Stimulated activated effector memory CD8-positive, alpha-beta T cell treated with anti-CD3 and anti-CD28 coated beads, Interleukin-12 subunit alpha, Interleukin-12 subunit beta, amount 100 ng/mL, for 72 hours (primary cell): ENCODE results near the gene C20orf144.
"Not testable (repeated sequence)": the region's sequence is repeated elsewhere in the genome, so short reads cannot be mapped to it uniquely, and the experiment has no call there.

Experiments
- ATAC-seq: fragments of 150-1000 bp; cut with Tn5 transposase; 2 replicates; pipeline ENCODE4 v1.10.0; 2021
- DNase-seq, 2 donors: peaks; one replicate each; pipeline ENCODE4 v3.0.0; 2021 to 2022; ENCODE audit warnings: low spot score in 2 of 2
- H3K27ac Mint-ChIP-seq: one replicate; pipeline ENCODE4 v1.8.0; 2022; ENCODE audit warnings: mild to moderate bottlenecking, mixed read lengths
- H3K36me3 Mint-ChIP-seq: one replicate; pipeline ENCODE4 v1.8.0; 2022; ENCODE audit warnings: mild to moderate bottlenecking, mixed read lengths
- H3K4me1 Mint-ChIP-seq: one replicate; pipeline ENCODE4 v1.8.0; 2022; ENCODE audit warnings: mixed read lengths
- H3K4me3 Mint-ChIP-seq: one replicate; pipeline ENCODE4 v1.8.0; 2022; ENCODE audit warnings: mild to moderate bottlenecking, mixed read lengths
- H3K9me3 Mint-ChIP-seq: one replicate; pipeline ENCODE4 v1.8.0; 2022; ENCODE audit warnings: mixed read lengths

C20orf144 gene

DNA sequence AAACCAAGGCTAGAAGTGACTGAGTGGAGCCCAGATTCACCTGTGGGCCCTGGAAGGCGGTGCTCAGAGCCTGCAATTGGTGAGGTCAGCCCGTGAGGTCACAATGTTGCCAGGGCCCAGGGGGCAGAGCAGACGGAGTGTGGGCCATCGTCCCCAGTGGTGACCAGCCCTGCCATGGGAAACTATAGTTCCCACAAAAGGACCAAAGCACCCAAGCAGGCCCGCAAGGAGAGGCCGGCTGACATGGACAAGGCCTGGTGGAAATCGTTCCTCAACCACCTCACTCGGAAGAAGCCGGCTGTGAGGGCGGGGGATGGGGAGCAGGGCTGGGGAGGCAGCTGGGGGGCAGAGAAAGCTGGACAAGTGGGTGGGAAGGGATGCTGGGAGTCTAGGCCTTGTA is at the start of gene C20orf144:
Gene C20orf144, plus strand, starts transcription at position 156 of the 400 bp plus-strand sequence. Its CDS starts 19 bp downstream, at position 175.
- H3K4me3 Mint-ChIP-seq, result peak within 1 kb of the TSS; percentile 96
- H3K36me3 Mint-ChIP-seq, result peaks cover 6% of the 10 kb centered on the region
- no peaks in the 10 kb centered on the region for H3K9me3 Mint-ChIP-seq
- ATAC-seq (no peak), DNase-seq (no peak)
- H3K27ac Mint-ChIP-seq, result peak within 1 kb of the TSS; percentile 97
- peaks cover 34% of the 10 kb centered on the region for H3K4me1 Mint-ChIP-seq

DNA sequence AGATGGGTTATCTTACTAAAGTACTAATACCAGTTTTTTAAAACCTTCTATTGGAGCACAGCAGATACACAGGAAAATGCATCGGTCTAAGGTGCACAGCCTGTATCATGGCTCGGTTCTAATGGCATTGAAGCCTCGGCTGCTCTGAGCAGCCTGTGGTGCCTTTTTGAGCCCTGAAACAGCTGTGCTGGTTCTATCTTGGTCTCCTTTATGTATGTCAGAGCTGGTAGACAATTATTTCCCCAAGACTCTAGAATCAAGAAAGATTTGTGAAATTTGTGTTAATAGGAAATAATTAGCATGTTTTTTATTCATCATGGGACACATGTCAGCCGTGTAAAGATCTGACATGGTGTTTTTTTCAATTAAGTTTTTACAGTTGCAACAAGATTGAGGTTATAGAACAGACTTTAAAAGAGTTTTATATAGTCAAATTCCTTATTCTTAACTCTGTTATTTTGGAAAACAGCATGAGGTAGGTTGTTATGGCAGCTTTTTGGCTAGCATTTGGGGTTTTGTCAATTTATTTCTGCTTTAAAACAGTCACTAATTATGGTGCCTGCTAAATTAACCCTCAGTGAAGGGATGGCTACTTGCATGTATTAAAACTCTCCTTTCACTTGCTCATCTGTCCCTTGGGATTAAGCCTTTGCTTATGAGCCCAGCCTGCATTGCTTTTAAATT is 40.3 kb upstream of the C20orf144 start:
- Mint-ChIP-seq H3K27ac (no peak overlapping the region), H3K36me3 (peaks cover 63% of the 10 kb centered on the region)

DNA sequence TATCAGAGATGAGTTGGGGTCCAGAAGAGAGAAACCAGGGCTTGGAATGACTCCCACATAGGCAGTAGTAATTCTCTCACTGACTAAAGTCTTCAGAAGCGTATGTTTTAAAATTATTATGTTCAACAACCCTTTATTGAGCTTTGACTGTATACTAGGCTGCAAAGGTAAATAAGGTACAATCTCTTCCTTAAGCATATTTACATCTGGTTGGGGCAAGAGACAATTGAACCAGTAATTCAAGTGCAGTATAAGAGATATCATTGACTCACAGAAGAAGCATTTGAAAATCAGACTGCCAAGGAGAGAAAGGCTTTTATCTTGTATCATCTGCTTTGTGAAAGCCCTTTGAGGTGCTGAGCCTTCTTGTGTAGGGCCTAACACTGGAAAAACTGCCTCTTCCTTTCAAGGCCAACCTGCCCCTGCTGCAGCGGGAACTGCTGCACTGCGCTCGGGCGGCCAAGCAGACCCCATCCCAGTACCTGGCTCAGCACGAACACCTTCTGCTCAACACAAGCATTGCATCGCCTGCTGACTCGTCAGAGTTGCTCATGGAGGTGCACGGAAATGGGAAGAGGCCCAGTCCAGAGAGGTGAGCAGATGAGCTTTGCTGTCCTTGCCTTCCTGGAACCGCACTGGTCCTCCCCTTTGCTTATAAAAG is 39.3 kb upstream of the C20orf144 start:
- Mint-ChIP-seq H3K27ac (no peak overlapping the region), H3K4me1 (peaks cover 41% of the 10 kb centered on the region), H3K36me3 (peaks cover 63% of the 10 kb centered on the region), H3K9me3 (no peaks in the 10 kb centered on the region), H3K4me3 (no peak overlapping the region)
- DNase-seq, result no peak
- no peak for ATAC-seq

More for the DNA sequence above, 40.3 kb upstream of the C20orf144 start:
- DNase-seq, result no peak
- peaks cover 40% of the 10 kb centered on the region for H3K4me1 Mint-ChIP-seq
- no peak overlapping the region for H3K4me3 Mint-ChIP-seq
- H3K9me3 Mint-ChIP-seq, result no peaks in the 10 kb centered on the region
- no peak for ATAC-seq

DNA sequence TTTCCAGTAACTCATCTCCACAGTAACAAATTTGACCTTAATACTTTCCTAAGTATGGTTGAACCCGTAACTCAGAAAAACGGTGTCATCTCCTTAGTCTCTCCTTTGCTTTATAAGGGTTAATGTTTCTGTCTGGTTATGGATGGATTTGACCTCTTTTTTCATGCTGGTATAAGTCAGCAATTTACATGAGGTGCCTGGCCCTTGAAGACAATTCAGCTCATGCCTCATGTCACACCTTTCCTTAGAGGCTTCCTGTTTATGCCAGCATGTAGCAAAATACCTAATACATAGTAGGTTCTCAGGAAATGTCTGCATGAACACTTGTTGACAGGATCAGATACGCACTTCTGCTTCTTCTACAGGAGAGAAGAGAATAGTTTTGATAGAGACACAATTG is 37.7 kb upstream of the C20orf144 start:
- ATAC-seq (peak; percentile 78), DNase-seq (no peak)
- Mint-ChIP-seq H3K9me3 (no peaks in the 10 kb centered on the region), H3K4me3 (peak overlapping the region; percentile 16), H3K4me1 (peaks cover 39% of the 10 kb centered on the region), H3K36me3 (peaks cover 61% of the 10 kb centered on the region), H3K27ac (peak overlapping the region; percentile 60)

DNA sequence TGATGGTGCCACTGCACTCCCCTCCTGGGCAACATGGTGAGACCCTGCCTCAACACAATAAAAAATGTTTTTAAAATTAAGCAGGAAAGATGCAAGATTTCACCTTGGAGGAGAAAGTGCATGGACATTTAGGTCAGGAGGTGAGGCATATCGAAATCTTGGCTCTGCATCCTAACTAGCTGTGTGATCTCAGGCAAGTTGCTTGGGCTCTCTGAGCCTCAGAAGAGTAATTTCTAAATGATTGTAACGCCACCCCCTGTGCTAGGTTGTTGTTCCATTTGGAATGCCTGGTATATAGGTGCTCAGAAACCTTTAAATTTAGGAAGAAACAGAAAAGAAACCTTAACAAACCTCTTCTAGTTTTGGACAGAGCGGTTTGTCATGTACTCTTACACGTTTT is 35.9 kb upstream of the C20orf144 start:
- no peaks in the 10 kb centered on the region for H3K9me3 Mint-ChIP-seq
- no peak for DNase-seq
- H3K4me1 Mint-ChIP-seq, result peaks cover 46% of the 10 kb centered on the region
- no peak overlapping the region for H3K4me3 Mint-ChIP-seq
- H3K27ac Mint-ChIP-seq, result peak overlapping the region; percentile 60
- ATAC-seq, result no peak
- peaks cover 63% of the 10 kb centered on the region for H3K36me3 Mint-ChIP-seq

DNA sequence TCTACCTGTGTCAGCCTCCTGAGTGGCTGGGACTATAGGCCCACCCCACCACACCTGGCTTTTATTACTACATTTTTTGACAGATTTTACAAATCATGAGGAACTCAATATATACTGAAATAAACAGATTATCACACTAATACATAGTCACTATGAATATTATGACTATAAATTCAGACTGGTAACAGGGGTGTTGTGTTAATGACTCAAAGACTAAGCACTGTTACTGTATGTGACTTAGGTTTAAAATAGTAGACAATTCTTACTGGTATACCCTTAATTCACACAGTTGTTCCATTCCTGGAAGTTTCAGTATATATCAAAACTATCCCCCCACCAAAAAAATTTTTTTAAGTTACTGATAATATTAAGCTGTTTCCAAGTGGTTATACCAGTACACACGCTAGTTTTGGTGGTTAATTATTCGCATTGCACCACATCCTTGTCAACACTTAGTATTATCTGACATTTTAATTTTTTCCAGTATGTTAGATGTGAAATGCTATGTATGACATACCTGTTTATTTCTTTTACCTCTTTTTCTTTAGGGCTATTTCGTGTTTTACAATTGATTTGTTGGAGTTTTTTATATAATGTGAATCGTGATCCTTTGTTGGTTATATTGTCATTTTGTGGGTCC is 34.4 kb upstream of the C20orf144 start:
- DNase-seq (no peak), ATAC-seq (peak; percentile 57)
- H3K36me3 Mint-ChIP-seq, result peaks cover 64% of the 10 kb centered on the region
- no peak overlapping the region for H3K4me3 Mint-ChIP-seq
- no peak overlapping the region for H3K27ac Mint-ChIP-seq
- H3K4me1 Mint-ChIP-seq, result peaks cover 45% of the 10 kb centered on the region
- no peaks in the 10 kb centered on the region for H3K9me3 Mint-ChIP-seq

DNA sequence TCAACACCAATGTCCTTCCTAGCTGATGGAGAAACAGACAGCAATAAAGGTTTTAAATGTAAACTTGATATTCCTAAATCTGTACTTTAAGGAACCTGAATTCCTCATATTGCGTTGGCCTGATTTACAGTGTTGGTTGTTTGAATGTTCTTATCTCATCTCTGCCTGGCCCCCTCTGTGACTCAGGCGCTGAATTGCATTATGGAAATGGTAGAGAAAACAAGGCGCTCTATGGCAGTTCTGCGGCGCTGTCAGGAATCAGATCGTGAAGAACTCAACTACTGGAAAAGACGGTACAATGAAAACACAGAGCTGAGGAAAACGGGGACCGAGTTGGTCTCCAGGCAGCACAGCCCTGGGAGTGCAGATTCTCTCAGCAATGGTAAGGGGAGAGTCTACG is 32.6 kb upstream of the C20orf144 start:
- Mint-ChIP-seq H3K4me1 (peaks cover 31% of the 10 kb centered on the region), H3K9me3 (no peaks in the 10 kb centered on the region), H3K36me3 (peaks cover 59% of the 10 kb centered on the region), H3K4me3 (no peak overlapping the region), H3K27ac (peak overlapping the region; percentile 65)
- ATAC-seq (no peak), DNase-seq (no peak)

DNA sequence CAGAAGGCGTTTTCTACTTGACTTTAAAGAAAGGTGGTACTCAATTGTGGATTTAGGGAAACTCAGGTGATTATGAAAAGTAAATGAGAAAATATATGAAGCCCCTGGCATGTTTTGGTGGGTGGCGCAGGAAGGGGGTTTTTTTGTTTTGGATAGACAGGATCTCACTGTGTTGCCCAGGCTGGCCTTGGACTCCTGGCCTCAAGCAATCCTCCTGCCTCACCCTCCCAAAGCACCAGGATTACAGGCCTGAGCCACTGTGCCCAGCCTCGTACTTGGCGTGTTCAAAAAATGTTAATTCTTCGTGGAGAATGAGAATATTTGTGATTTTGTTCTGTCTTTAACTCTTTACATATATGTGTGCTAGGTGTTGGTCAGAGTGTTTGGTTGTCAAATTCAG is 32.1 kb upstream of the C20orf144 start:
- ATAC-seq, result no peak
- H3K4me3 Mint-ChIP-seq, result no peak overlapping the region
- no peak for DNase-seq
- H3K27ac Mint-ChIP-seq, result peak overlapping the region; percentile 65
- no peaks in the 10 kb centered on the region for H3K9me3 Mint-ChIP-seq
- H3K4me1 Mint-ChIP-seq, result peaks cover 27% of the 10 kb centered on the region
- peaks cover 59% of the 10 kb centered on the region for H3K36me3 Mint-ChIP-seq

DNA sequence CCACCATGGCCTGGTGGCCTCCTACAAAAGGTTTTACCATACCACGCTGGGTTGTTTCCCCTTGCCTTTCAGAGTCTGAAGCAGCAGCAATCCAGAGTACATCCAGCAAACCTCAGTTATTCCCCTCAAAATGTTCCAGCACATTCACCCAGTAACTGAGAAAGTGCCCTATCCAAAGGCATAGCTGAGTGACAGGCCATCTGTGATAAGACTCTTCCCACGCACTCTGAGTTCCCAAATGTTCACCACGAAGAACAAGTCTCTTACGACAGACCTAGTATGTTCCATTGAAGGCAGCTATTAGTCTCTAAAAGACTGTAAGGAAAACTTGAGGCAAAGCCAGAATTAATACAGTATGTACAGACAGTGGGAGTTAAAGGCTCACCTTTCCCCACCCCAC is 31.6 kb upstream of the C20orf144 start:
- no peak for ATAC-seq
- H3K4me1 Mint-ChIP-seq, result peaks cover 22% of the 10 kb centered on the region
- H3K4me3 Mint-ChIP-seq, result no peak overlapping the region
- peak overlapping the region; percentile 65 for H3K27ac Mint-ChIP-seq
- DNase-seq, result no peak
- H3K9me3 Mint-ChIP-seq, result no peaks in the 10 kb centered on the region
- H3K36me3 Mint-ChIP-seq, result peaks cover 59% of the 10 kb centered on the region

DNA sequence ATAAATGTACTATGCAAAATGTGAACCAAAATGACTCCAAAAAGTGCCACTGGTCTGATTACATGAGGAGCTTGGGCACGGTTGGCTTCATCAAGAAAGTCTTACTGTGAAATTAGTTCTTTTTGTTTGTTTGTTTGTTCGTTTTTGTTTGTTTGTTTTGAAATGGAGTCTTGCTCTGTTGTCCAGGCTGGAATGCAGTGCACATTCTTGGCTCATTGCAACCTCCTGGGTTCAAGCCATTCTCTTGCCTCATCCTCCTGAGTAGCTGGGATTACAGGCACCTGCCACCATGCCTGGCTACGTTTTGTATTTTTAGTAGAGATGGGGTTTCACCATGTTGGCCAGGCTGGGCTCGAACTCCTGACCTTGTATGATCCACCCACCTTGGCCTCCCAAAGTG is 30.2 kb upstream of the C20orf144 start:
- peaks cover 16% of the 10 kb centered on the region for H3K4me1 Mint-ChIP-seq
- peaks cover 67% of the 10 kb centered on the region for H3K36me3 Mint-ChIP-seq
- H3K27ac Mint-ChIP-seq, result peak overlapping the region; percentile 29
- DNase-seq, ATAC-seq, H3K9me3 Mint-ChIP-seq, H3K4me3 Mint-ChIP-seq: not testable (repeated sequence)

DNA sequence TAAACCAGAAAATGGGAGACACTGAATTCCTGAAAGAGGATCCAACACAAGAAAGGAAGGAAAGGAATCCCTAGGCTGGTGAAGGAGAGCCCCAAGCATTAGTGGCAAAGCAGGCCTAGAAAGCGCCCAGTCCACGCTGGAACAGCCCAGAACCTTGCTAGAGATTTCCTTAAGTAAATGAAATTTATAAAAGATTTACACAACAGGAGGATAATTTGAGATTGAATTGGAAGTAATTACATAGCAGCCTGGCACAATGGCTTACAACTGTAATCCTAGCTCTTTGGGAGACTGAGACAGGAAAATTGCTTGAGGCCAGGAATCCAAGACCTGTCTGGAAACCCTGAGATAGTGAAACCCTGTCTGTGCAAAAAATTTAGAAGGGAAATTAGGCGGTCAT is 26.8 kb upstream of the C20orf144 start:
- H3K4me3 Mint-ChIP-seq, result no peak overlapping the region
- no peaks in the 10 kb centered on the region for H3K9me3 Mint-ChIP-seq
- H3K4me1 Mint-ChIP-seq, result peaks cover 7% of the 10 kb centered on the region
- ATAC-seq (no peak), DNase-seq (no peak)
- H3K27ac Mint-ChIP-seq, result no peak overlapping the region
- H3K36me3 Mint-ChIP-seq, result peaks cover 69% of the 10 kb centered on the region

DNA sequence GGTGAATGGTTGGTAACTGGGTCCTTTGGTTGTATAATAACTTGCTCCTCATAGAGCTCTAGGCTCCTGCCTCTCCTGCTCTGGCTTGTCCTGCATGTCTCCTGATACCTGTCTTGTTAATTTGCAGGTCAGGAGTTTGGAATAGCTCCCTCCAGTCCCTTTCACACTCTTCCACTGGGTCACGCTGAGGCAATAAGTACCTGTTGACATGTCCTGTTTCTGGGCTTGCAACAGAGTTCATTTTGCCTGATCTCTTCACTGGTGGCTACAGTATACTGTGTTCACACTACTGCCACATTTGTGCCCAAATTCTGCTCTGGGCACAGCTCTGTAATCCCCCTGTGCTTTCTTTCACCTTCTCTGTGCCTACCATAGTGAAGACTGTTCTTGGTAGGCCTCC is 25.4 kb upstream of the C20orf144 start:
- no peak overlapping the region for H3K4me3 Mint-ChIP-seq
- no peak for DNase-seq
- peaks cover 5% of the 10 kb centered on the region for H3K4me1 Mint-ChIP-seq
- H3K27ac Mint-ChIP-seq, result no peak overlapping the region
- H3K36me3 Mint-ChIP-seq, result peaks cover 74% of the 10 kb centered on the region
- ATAC-seq, result no peak
- H3K9me3 Mint-ChIP-seq, result no peaks in the 10 kb centered on the region

DNA sequence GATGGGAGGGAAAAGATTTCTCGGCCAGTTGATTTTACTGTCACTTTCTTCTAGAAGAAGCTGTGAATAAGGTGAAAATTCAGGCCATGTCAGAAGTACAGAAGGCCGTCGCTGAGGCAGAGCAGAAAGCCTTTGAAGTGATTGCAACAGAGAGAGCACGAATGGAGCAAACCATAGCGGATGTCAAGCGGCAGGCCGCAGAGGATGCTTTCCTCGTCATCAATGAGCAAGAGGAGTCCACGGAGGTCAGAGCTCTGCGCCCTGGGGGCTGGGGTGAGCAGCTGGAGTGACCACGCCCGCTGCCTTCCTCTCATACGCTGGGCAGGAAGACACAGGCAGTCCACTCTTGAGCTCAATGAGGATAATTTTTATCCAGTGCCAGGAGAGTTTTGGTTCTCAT is 21.8 kb upstream of the C20orf144 start:
- no peak for ATAC-seq
- Mint-ChIP-seq H3K4me1 (no peaks in the 10 kb centered on the region), H3K27ac (no peak overlapping the region), H3K4me3 (no peak overlapping the region), H3K9me3 (no peaks in the 10 kb centered on the region), H3K36me3 (peaks cover 68% of the 10 kb centered on the region)
- no peak for DNase-seq

DNA sequence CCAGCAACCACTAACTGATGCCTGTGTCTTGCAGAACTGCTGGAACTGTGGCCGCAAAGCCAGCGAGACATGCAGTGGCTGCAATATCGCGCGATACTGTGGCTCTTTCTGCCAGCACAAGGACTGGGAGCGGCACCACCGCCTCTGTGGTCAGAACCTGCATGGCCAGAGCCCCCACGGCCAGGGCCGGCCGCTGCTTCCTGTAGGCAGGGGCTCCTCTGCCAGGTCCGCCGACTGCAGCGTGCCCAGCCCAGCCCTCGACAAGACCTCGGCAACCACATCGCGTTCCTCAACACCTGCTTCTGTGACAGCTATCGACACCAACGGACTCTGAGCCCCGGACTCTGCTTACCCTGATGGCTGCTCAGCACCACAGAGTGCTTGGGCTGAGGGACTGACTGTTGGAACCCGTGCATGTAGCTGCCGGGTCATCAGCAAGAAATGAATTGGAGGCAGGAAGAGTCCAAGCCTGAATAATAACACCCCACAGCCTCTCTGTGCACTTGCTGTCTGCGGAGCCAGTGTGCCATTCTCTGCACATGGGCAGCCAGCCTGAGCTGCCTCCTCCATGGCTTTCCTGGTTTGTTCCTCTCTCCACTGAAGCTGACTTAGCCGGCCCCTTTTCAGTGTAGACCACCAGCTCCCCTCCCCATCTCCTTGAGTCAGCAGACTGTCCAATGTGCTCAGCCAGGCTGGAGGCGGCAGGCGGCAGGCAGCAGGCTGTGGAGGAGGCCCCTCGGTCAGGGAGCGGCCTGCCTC is 17.6 kb upstream of the C20orf144 start:
- peaks cover 40% of the 10 kb centered on the region for H3K36me3 Mint-ChIP-seq
- DNase-seq (no peak), ATAC-seq (no peak)
- H3K9me3 Mint-ChIP-seq, result no peaks in the 10 kb centered on the region
- H3K4me3 Mint-ChIP-seq, result no peak overlapping the region
- H3K4me1 Mint-ChIP-seq, result peaks cover 21% of the 10 kb centered on the region
- H3K27ac Mint-ChIP-seq, result no peak overlapping the region

DNA sequence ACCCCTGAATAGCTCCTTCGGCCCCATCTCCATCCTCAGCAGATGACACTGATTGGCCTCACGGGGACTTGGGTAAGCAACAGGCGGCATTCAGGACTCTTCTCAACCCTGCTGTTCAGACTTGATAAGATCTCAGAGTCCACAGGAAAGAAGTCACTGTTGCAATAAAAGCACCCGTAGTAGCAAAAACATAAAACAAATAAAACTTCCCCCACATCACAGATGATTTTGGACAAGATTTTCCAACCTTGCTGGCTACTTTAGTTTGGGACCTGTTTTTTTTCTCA is 17.1 kb upstream of the C20orf144 start:
- DNase-seq (no peak), ATAC-seq (no peak)
- Mint-ChIP-seq H3K36me3 (peaks cover 35% of the 10 kb centered on the region), H3K9me3 (no peaks in the 10 kb centered on the region), H3K27ac (no peak overlapping the region), H3K4me1 (peaks cover 24% of the 10 kb centered on the region), H3K4me3 (no peak overlapping the region)
